PC-3 (cell line): ENCODE results near the gene CREBRF. TPM values are rescaled to one million over a fixed set of nuclear protein-coding genes. Genes with fewer than 3 reads are reported as not detected.

ENCODE experiments used
- ATAC-seq: fragments of 200-7000 bp; cut with Tn5 transposase; 2 replicates; pipeline ENCODE4 v1.9.1; 2020; ENCODE audit warnings: mild to moderate bottlenecking, moderate library complexity
- BruUV-seq: library from RNA; stranded (reverse); fragments of 400-500 nt; replicated peaks from 2 replicates; lab custom pipeline; 2021; lab: Mats Ljungman, UMichigan
- CTCF ChIA-PET: fragments of 300-600 bp; sonication (Branson Sonifier 250); formaldehyde crosslinking; loops from one replicate; lab custom pipeline; 2022; ENCODE audit warnings: antibody characterized with exemption; lab: Charles Lee
- POLR2A ChIA-PET: fragments of 300-600 bp; sonication (Branson Sonifier 250); formaldehyde crosslinking; loops from one replicate; lab custom pipeline; 2022; ENCODE audit warnings: antibody characterized with exemption; ENCODE audit not compliant: unreplicated experiment; lab: Charles Lee
- DNase-seq: peaks from one replicate; pipeline ENCODE4 v3.0.0-alpha.2; 2015
- H2AFZ ChIP-seq: fragments of 300-600 bp; sonication (generic); 2 replicates; pipeline ENCODE4 v1.6.0; 2016; ENCODE audit warnings: antibody characterized with exemption, low read length
- H3F3A ChIP-seq: fragments of 300-600 bp; sonication (generic); one replicate; pipeline ENCODE4 v1.6.0; 2017; ENCODE audit warnings: antibody characterized with exemption, low read length, control low read depth, mild to moderate bottlenecking; ENCODE audit not compliant: unreplicated experiment
- H3K27ac ChIP-seq: fragments of 300-600 bp; sonication (generic); 2 replicates; pipeline ENCODE4 v1.5.1; 2016; ENCODE audit warnings: mild to moderate bottlenecking, low read length
- H3K27me3 ChIP-seq: fragments of 300-600 bp; sonication (generic); 2 replicates; pipeline ENCODE4 v1.6.1; 2016; ENCODE audit warnings: low read length, mixed read lengths
- H3K36me3 ChIP-seq: fragments of 300-600 bp; sonication (generic); 2 replicates; pipeline ENCODE4 v1.6.1; 2016; ENCODE audit warnings: low read depth, mixed run types, low read length, mixed read lengths
- H3K4me1 ChIP-seq: fragments of 300-600 bp; sonication (generic); 2 replicates; pipeline ENCODE4 v1.5.1; 2016; ENCODE audit warnings: low read length; ENCODE audit not compliant: insufficient read depth
- H3K4me2 ChIP-seq: fragments of 300-600 bp; sonication (generic); 2 replicates; pipeline ENCODE4 v1.6.0; 2016; ENCODE audit warnings: low read length
- H3K4me3 ChIP-seq: fragments of 300-600 bp; sonication (generic); 2 replicates; pipeline ENCODE4 v1.5.1; 2016; ENCODE audit warnings: mild to moderate bottlenecking, low read length, mixed read lengths
- H3K79me2 ChIP-seq: fragments of 300-600 bp; sonication (generic); 2 replicates; pipeline ENCODE4 v1.6.1; 2017; ENCODE audit warnings: low read length, mixed read lengths
- H3K9ac ChIP-seq: fragments of 300-600 bp; sonication (generic); 2 replicates; pipeline ENCODE4 v1.6.0; 2016; ENCODE audit warnings: mild to moderate bottlenecking, low read length
- H3K9me2 ChIP-seq: fragments of 300-600 bp; sonication (generic); replicated peaks from 2 replicates; pipeline ENCODE4 v1.6.1; 2016; ENCODE audit warnings: mixed run types, low read length, mixed read lengths
- H3K9me3 ChIP-seq: fragments of 300-600 bp; sonication (generic); 2 replicates; pipeline ENCODE4 v1.6.1; 2016; ENCODE audit warnings: low read length, mixed read lengths
- H4K20me1 ChIP-seq: fragments of 300-600 bp; sonication (generic); 2 replicates; pipeline ENCODE4 v1.6.1; 2016; ENCODE audit warnings: low read length, mixed read lengths
- CTCF ChIP-seq: fragments of 300-600 bp; sonication (generic); conservative IDR thresholded peaks from 2 replicates; pipeline ENCODE4 v1.5.1; 2017; ENCODE audit warnings: antibody characterized with exemption, low read depth, mild to moderate bottlenecking, low read length
- EZH2 ChIP-seq: fragments of 300-600 bp; sonication (generic); IDR thresholded peaks from one replicate; pipeline ENCODE4 v1.6.1; 2017; ENCODE audit warnings: antibody characterized with exemption, mild to moderate bottlenecking, low read length; ENCODE audit not compliant: unreplicated experiment
- EZH2phosphoT487 ChIP-seq: fragments of 300-600 bp; sonication (generic); IDR thresholded peaks from 2 replicates; pipeline ENCODE4 v1.6.1; 2018; ENCODE audit warnings: mild to moderate bottlenecking, antibody characterized with exemption, low read length, borderline replicate concordance
- intact Hi-C: fragments of 100-400 bp; cut with micrococcal nuclease; formaldehyde crosslinking; loops from 2 replicates; pipeline ENCODE4 v1.9.0; 2023
- total RNA-seq: library from RNA; depleted of rRNA; stranded (reverse); fragments of >200 nt; gene quantifications from 2 replicates; pipeline ENCODE4 v1.2.3, GENCODE V29; 2014

CREBRF gene
- total RNA-seq, 1 experiment from 2014 or later = 4.9 TPM

- H3K4me3 ChIP-seq = no peak overlapping the region
- intact Hi-C loops = no loop called here
- H3K4me1 ChIP-seq = peaks cover 9% of the 10 kb centered on the region
- H3K27ac ChIP-seq = no peak overlapping the region
- no TSS peak for BruUV-seq
- H4K20me1 ChIP-seq = no peaks in the 10 kb centered on the region
- no peaks in the 10 kb centered on the region for H3F3A ChIP-seq
- CTCF ChIA-PET = no interaction called here
- H3K9me2 ChIP-seq = no peaks in the 10 kb centered on the region
- H3K4me2 ChIP-seq = no peak overlapping the region
- H3K79me2 ChIP-seq = no peaks in the 10 kb centered on the region
- H3K9me3 ChIP-seq = no peaks in the 10 kb centered on the region
- no peaks in the 10 kb centered on the region for H3K36me3 ChIP-seq
- DNase-seq (no peak), ATAC-seq (no peak)
- POLR2A ChIA-PET = no interaction called here
- no peak overlapping the region for H3K9ac ChIP-seq
- no peaks in the 10 kb centered on the region for H3K27me3 ChIP-seq
- no peak overlapping the region for H2AFZ ChIP-seq
- no peak for TF ChIP-seq CTCF
- TF ChIP-seq EZH2phosphoT487 = no peak
- no peak for TF ChIP-seq EZH2
Observed at GRCh38 chr5:173047838-173048105, 8.4 kb upstream of the CREBRF start.

GRCh38 chr5:173050791-173051190, 5.4 kb upstream of the CREBRF start:
- ChIA-PET POLR2A (no interaction called here), CTCF (no interaction called here)
- BruUV-seq = no TSS peak
- H4K20me1 ChIP-seq = no peaks in the 10 kb centered on the region
- H3K27ac ChIP-seq = no peak overlapping the region
- TF ChIP-seq CTCF (no peak), EZH2 (no peak), EZH2phosphoT487 (no peak)
- peaks cover 16% of the 10 kb centered on the region for H3K4me1 ChIP-seq
- H3K9ac ChIP-seq = no peak overlapping the region
- no peak for DNase-seq
- no peak overlapping the region for H2AFZ ChIP-seq
- intact Hi-C loops = no loop called here
- H3K27me3 ChIP-seq = no peaks in the 10 kb centered on the region
- H3K4me3 ChIP-seq = no peak overlapping the region
- H3K36me3 ChIP-seq = no peaks in the 10 kb centered on the region
- no peaks in the 10 kb centered on the region for H3F3A ChIP-seq
- no peaks in the 10 kb centered on the region for H3K9me3 ChIP-seq
- no peaks in the 10 kb centered on the region for H3K79me2 ChIP-seq
- no peak overlapping the region for H3K4me2 ChIP-seq
- no peak for ATAC-seq
- no peaks in the 10 kb centered on the region for H3K9me2 ChIP-seq

- Histone ChIP-seq H3F3A (no peaks in the 10 kb centered on the region), H3K36me3 (no peaks in the 10 kb centered on the region), H3K79me2 (no peaks in the 10 kb centered on the region), H4K20me1 (no peaks in the 10 kb centered on the region), H3K27ac (no peak overlapping the region), H2AFZ (no peak overlapping the region), H3K4me3 (no peak overlapping the region), H3K9me2 (no peaks in the 10 kb centered on the region), H3K9ac (no peak overlapping the region), H3K9me3 (no peaks in the 10 kb centered on the region), H3K4me2 (peak overlapping the region; percentile 15; the same call in 1 of the 2 replicates), H3K4me1 (peaks cover 16% of the 10 kb centered on the region), H3K27me3 (no peaks in the 10 kb centered on the region)
- no TSS peak for BruUV-seq
- intact Hi-C loops = no loop called here
- ChIA-PET CTCF (no interaction called here), POLR2A (no interaction called here)
- ATAC-seq (no peak), DNase-seq (peak; percentile 49)
- no peak for TF ChIP-seq EZH2
- no peak for TF ChIP-seq EZH2phosphoT487
- no peak for TF ChIP-seq CTCF
Observed at GRCh38 chr5:173051746-173052145, 4.4 kb upstream of the CREBRF start.
